ENCODE results near the gene NEK2.

- TF ChIP-seq CTCF (conservative IDR thresholded peaks at IDR 0.05) (no peak), EZH2 (IDR thresholded peaks at IDR 0.05; ENCODE audit: low read depth) (no peak)
Measured at GRCh38 chr1:211638689-211639101, 36.7 kb downstream of the NEK2 start.

All from PC-9 (cell line).